Activated CD4-positive, alpha-beta T cell treated with anti-CD3 and anti-CD28 coated beads for 48 hours (primary cell): Measurements from ENCODE around the gene TMOD1.
"Not testable (repeated sequence)": the region's sequence is repeated elsewhere in the genome, so short reads cannot be mapped to it uniquely, and the experiment has no call there.

Experiments
- DNase-seq: peaks from one replicate; pipeline ENCODE4 v3.0.0-alpha.2; 2020

Gene TMOD1

GRCh38 chr9:97501177-97501971, at the start of gene TMOD1:
TSS of gene TMOD1 (plus strand) at chr9:97501666. CDS start at chr9:97524189, 22,523 bp downstream.
- DNase-seq: peak; percentile 56

DNA sequence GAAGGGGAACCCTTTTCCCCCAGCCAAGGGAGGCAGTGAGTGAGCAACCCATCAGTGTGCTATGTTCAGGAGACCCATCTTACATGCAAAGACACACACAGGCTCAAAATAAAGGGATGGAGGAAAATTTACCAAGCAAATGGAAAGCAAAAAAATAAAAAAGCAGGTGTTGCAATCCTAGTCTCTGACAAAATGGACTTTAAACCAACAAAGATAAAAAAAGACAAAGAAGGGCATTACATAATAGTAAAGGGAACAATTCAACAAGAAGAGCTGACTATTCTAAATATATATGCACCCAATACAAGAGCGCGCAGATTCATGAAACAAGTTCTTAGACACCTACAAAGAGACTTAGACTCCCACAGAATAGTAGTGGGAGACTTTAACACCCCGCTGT, 47.9 kb upstream of the TMOD1 start:
- not testable (repeated sequence) for DNase-seq

- not testable (repeated sequence) for DNase-seq
Observed at GRCh38 chr9:97456841-97457240, 44.6 kb upstream of the TMOD1 start.

DNA sequence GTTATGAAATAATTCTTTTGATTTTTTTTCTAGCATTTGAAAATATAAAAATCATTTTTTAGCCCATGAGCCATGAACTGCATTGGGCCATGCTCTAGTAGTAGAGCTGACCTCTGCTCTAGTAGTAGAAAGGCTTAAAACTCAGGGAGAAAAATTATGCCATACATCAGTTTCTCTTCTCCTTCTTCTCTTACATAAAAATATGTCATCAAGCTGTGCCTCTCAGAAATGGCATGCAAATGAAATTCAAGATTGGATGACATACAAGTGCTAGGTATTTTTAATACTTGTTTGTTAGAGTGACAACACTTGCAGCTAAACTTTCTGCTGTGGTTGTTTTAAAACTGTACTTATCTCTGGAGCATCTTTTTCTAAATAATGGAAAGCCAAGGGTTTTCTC, 42.1 kb upstream of the TMOD1 start:
- DNase-seq: no peak

- DNase-seq: no peak
Observed at GRCh38 chr9:97462159-97462558, 39.3 kb upstream of the TMOD1 start.

GRCh38 chr9:97462914-97463313, 38.6 kb upstream of the TMOD1 start:
- DNase-seq: no peak

DNA sequence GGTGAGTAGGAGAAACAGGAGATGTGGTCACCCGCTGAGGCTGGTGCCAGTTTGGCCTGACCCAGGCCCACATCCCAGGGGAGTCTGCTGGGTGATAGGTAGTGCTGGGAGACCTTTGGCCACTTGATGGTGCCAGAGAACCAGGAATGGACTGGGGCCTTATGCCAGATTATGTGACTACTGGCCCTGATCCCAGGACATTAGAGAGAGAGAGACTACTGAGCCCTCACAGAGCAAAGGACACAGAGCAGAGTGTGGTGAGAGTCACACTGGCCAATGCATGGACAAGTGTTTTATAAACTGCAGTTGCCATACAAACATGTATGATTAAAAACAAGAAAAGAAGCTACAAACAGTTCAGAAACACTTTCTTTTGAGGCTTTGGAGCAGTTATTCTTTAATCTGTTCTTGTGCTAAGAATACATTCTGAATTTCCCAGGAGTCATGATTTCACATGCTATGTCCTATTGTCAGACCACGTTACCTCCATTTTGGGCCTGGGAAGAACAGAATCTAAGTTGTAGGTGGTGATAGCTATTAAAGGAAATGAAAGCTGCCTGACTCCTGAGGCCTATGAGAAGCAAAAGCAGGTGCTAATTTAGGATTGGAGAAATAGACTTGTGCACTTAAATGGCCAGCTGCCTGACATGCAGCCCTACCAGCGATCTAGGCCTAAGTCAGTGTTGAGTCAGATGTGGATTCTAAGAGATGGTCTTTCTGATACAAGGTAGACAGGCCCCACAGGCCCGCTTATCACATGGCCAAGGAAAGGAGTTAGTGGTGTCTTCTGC, 32.6 kb upstream of the TMOD1 start:
- peak; percentile 55 for DNase-seq

GRCh38 chr9:97470076-97470475, 31.4 kb upstream of the TMOD1 start:
- no peak for DNase-seq

GRCh38 chr9:97473717-97474116, 27.7 kb upstream of the TMOD1 start:
- DNase-seq: no peak

DNA sequence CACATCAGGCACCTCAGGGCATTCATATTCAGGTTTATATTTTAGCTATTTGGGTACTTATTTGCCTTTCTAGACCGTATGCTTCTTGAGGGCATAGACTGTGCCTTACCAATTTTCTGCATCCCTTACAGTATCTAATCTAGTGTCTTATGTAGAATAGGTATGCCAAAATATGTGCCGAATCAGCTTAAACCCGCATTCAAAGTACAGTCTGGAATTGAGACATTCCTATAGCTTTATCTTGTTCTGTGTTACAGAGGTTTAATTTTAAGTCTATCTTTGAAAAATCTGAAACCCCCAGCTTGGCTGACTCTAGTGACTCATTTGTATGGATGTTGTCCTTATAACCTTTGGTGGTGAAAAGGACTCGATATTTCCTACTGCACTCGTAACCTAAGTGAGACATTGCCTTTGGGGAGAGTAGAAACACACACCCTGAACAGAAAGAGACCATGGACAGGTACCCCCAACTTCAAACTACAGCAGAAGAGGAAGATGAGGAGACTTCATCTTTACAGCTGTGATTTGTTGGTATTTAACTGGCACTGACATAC, 27.0 kb upstream of the TMOD1 start:
- DNase-seq: no peak

DNA sequence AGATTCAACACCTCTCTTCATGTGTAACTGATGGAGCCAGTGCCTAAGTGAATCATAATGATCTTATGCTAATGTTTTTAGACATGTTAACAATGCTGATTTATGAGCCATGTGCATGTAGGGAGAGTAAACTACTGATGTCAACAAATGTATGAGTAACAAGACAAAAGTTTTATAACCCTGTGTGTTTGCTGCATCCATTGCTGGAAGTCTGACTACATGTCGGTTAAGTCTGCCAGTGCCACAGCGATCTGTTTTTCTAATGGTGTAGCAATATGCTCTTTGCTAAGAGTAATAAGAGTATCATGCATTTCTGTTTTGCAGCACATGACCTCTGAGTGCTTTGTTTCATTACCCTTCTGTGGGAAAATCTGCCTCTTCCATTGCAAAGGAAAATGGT, 26.4 kb upstream of the TMOD1 start:
- DNase-seq: no peak

GRCh38 chr9:97478301-97478981, 23.0 kb upstream of the TMOD1 start:
- DNase-seq: no peak

DNA sequence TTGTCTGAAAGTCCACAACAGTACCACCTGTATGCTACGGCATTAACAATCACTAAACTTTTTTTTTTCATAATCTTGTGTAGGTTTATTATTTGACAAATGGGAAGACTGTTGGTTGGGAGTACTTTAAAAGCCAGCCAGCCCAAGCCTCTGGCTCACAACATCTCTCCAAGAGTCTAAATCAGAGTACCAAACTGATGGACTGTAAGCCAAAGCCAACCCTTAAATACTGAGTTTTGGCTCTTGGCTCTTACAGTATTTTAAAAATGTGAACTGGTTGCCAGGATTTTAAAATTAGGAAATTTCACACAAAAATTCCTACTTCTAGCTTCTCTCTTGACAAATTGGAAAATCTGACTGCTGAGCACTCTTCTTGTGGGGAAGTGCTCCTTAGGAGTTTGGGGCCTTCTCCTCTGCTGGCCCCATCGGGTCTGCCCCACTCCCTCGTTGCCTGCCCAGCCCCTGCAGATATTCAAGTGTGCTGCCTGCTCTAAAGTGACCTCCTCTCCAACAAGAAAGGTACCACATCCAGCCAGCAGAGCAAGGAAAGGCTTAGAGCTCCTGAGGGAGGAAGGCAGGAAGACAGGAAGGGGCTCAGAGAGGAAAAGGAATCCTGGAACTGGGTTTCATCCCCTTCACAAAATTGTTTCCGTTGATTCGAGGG, 21.8 kb upstream of the TMOD1 start:
- no peak for DNase-seq

GRCh38 chr9:97480174-97480573, 21.3 kb upstream of the TMOD1 start:
- no peak for DNase-seq

GRCh38 chr9:97480749-97481148, 20.7 kb upstream of the TMOD1 start:
- no peak for DNase-seq

- DNase-seq: no peak
Observed at GRCh38 chr9:97484134-97484533, 17.3 kb upstream of the TMOD1 start.

DNA sequence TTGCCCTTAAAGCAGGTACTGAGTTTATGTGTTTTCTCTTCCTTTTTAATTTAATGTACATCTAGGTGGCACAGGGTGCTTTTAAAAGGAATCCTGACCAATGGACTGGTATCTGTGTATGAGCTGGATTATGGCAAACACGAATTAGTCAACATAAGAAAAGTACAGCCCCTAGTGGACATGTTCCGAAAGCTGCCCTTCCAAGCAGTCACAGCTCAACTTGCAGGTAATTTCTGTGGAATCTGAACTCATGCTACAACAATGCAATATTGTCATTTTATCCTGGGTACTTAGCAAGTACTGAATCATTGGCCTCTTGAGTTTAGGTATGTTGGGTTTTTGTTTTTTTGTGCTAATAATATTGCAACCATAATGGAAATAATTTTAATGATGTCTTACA, 14.4 kb upstream of the TMOD1 start:
- no peak for DNase-seq

GRCh38 chr9:97487861-97488260, 13.6 kb upstream of the TMOD1 start:
- no peak for DNase-seq

DNA sequence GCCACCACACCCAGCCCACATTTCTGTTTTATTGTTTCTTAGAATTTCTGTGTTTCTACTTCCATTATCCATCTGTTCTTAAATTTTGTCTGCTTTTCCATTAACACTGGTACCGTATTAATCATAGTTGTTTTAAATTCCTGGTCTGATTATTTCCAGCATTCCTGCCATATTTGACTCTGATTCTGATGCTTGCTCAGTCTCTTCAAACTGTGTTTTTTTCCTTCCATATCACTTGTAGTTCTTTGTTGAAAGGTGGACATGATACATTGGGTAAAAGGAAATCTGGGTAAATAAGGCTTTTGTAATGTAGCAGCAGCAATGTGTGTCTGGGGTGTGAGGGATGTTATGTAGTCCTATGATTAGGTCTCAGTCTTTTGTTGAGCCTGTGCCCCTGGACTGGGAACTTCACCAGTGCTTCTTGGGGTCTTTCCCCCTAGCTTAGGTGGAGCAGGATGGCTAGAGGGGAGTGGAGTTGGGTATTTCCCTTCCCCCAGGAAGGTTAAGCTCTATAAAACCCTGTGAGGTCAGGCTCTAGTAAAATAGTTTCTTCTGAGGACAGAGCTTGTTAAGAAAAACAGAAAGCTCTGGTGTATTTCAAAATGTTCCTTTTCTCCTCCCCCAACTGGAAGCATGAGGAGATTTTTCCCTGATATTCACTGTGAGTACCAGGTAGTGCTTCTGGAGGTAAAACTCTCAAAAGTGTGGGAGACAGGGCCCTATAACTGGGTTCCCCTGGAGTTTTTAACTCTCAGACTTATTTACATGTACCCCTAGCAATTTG, 10.1 kb upstream of the TMOD1 start:
- no peak for DNase-seq

GRCh38 chr9:97497558-97498375, 3.7 kb upstream of the TMOD1 start:
- not testable (repeated sequence) for DNase-seq

DNA sequence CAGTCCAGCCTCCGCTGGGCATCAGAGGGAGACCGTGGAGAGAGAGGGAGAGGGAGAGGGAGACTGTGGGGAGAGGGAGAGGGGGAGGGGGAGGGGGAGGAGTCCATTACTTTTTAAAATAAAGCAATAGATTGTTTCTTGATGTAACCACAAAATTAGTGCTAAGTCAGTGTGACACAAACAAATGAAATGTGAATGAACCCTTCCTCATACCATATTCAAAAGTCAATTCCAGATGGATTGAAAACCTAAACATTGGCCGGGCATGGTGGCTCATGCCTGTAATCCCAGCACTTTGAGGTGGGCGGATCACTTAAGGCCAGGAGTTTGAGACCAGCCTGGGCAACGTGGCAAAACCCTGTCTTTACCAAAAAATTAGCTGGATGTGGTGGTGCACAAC, 2.6 kb upstream of the TMOD1 start:
- not testable (repeated sequence) for DNase-seq
